IPS-NIHi7 (cell line): ENCODE measurements around the gene ABI1.

Source experiments
- DNase-seq: peaks from one replicate; pipeline ENCODE4 v3.0.0; 2012; ENCODE audit warnings: mixed read lengths; ENCODE audit errors: extremely low spot score

Gene ABI1

DNA sequence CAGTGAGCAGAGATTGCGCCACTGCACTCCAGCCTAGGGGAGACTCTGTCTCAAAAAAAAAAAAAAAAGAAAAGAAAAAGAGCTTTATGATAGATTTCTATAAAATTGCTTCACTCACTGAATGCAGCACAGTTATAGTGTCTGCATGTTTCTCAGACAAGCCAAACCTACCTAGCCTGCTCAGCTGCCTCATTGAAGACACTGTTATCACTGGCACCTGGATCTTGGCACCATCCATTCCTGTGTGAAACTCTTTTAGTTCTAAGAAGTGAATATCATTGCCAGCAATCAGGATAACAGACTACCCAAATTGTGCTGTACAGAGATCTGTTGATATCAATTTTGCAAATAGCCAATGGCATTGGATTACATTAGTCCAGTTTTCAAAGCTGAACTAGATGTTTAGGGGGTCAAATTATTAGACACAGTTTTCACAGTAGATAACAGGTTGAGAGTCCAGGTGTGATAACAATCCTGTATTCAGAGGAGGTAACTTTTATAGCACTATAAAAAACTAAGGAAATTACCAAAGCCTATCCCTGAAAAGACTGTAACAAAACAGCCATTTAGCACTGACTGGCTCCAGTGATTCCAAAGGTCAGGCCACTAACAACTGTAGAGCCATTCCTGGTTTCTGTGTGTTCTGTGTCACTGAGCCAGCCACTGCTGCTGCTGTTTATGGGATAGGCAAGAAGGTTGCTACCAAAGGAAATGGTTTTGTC is 146.2 kb downstream of the ABI1 start:
- DNase-seq, result no peak

DNA sequence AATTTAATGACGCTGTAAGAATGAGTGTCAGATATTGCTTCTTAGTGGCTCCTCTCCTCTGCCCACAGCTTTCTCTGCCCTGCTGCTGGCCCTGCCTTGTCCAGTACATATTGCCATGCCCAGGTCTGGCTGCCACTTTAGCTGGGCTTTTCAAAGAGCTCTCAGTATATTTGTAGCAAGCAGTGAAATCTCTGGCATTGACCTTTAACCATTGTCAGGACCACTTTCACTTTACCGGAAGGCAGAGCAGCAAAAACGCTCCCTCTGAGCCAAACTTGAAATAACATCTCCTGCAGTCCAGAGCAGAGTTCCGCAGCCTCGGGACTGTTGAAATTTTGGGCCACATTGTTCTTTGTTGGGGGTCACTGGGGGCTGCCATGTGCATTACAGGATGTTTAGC is 149.4 kb downstream of the ABI1 start:
- DNase-seq, result no peak

GRCh38 chr10:26706936-26707335 is 153.8 kb downstream of the ABI1 start:
- DNase-seq, result no peak

DNA sequence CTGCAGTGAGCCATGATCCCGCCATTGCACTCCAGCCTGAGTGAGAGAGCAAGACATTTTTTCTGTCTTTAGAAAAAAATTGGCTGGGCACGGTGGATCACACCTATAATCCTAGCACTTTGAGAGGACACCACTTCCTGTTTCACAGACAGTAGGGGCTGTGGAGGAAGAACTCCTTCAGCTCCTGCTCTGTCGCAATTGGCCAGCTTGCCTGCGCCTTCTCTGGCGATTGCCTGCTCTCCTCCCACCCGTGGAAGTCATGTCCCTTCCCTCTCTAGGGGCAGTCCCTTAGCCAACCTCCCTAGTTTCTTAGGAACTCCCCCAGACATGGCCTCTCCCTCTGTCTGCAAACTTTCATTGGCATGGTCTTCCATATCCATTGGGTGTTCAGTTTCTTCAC is 154.6 kb downstream of the ABI1 start:
- DNase-seq, result no peak

- DNase-seq, result no peak
These were observed 156.8 kb downstream of the ABI1 start for GRCh38 chr10:26703974-26704373.

DNA sequence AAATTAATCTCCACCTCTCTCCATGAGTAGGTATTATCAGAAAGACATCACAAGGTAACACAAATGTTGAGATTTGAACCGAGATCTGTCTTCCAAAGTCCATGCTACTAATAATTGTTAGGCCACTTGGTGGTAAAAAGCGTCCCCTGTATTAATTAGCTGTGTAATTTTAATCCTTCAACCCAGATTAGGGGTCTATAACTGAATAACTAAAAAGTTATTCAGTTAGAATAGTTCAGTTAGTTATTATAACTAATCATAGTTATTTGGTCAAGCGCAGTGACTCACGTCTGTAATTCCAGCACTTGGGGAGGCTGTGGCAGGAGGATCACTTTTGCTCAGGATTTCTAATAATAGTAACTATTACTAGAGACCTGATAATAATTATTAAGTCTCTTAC is 157.7 kb downstream of the ABI1 start:
- no peak for DNase-seq

DNA sequence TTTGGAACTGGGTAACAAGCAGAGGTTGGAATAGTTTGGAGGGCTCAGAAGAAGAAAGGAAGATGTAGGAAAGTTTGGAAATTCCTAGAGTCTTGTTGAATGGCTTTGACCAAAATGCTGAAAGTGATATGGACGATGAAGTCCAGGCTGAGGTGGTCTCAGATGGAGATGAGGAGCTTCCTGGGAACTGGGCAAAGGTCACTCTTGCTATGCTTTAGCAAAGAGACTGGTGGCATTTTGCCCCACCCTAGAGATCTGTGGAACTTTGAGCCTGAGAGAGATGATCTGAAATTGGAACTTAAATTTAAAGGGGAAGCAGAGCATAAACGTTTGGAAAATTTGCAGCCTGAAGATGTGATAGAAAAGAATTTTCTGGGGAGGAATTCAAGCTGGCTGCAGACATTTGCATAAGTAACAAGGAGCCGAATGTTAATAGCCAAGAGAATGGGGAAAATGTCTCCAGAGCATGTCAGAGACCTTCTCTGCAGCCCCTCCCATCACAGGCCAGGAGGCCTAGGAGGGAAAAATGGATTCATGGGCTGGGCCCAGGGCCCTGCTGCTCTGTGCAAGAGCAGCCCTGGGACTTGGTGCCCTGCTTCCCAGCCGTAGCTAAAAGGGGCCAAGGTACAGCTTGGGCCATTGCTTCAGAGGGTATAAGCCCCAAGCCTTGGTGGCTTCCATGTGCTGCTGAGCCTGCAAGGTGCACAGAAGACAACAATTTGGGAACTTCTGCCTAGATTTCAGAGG is 159.7 kb downstream of the ABI1 start:
- no peak for DNase-seq

DNA sequence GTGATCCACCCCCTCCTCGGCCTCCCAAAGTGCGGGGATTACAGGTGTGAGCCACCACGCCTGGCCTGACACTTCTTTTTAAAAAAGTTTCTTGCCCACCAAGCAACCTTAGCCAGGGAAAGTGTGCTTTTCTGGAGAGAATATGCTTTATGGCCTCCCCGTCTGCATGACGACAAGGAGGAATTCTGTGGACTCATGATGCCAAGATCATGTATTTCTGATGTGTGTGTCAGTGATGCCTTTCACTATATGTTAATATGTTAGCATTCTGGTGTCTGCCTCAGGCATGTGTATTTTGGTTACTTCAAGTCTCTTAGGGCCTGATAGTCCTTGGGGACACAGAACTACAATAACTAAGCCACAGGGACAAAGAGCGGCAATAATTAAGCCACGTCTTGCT is 161.1 kb downstream of the ABI1 start:
- DNase-seq, result no peak

- no peak for DNase-seq
These were observed 161.8 kb downstream of the ABI1 start for GRCh38 chr10:26698909-26699308.

GRCh38 chr10:26697922-26698608 is 162.7 kb downstream of the ABI1 start:
- peak; percentile 22 for DNase-seq

GRCh38 chr10:26697163-26697921 is 163.4 kb downstream of the ABI1 start, which contains the start of gene PDSS1:
Gene PDSS1, plus strand, starts transcription at chr10:26697701. Its CDS starts 11 bp downstream, at chr10:26697712.
- DNase-seq, result peak; percentile 78

DNA sequence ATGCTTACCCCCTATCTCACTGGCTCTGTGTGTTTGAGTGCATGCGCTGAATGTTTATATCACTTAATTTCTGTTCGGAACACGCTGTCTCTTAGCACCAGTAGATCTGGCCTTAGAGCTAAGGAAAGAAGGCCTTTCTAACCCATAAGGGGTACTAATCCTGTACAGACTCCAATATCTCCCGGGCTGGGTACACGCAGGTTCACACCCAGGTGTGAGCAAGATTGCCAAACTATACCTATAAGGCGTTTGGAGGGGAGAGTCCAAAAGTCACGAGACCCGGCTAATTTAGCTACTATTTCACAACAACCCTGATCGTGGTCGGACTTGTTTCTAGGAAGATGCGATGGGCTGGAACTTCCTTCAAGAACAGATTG is 164.0 kb downstream of the ABI1 start:
- DNase-seq, result no peak
